D721Med (cell line): ENCODE results near the gene PGLYRP2.

Source experiments
- DNase-seq: peaks from one replicate; pipeline ENCODE4 v3.0.0; 2011; ENCODE audit warnings: low spot score; ENCODE audit not compliant: insufficient read length
- FAIRE-seq: peaks from 2 replicates; lab custom pipeline; 2011; peaks lifted over from hg19 to GRCh38; lab: Jason Lieb, UNC
- CTCF ChIP-seq: IDR thresholded peaks from 2 replicates; pipeline ENCODE4 v1.5.1; 2012; ENCODE audit warnings: mild to moderate bottlenecking, control low read depth; ENCODE audit not compliant: insufficient read depth; ENCODE audit errors: missing control alignments

PGLYRP2 gene

GRCh38 chr19:15445227-15445605, 34.1 kb downstream of the PGLYRP2 start:
- TF ChIP-seq CTCF: no peak
- DNase-seq (no peak), FAIRE-seq (no peak)

GRCh38 chr19:15444505-15445226, 34.6 kb downstream of the PGLYRP2 start:
- DNase-seq (no peak), FAIRE-seq (no peak)
- TF ChIP-seq CTCF: no peak

DNA sequence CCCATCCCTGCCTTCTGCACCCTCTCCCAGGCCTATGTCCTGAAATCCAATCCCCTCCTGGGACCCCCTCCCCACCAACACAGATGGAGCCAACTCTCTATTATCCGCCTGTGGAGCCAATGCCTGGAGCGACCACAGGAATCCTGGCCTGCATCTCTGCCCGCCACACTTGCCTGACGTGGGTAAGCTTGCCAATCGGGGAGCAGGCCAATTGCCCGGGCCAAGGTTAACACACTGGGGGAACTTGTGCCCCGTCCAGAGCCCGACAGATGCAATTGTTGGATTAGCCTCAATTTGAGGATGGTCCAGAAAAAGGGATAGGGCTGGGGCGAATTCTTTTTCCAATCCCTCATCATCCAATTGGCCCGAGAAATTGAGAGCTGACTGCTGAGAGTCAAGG, 35.5 kb downstream of the PGLYRP2 start:
- no peak for DNase-seq
- FAIRE-seq: no peak
- no peak for TF ChIP-seq CTCF

GRCh38 chr19:15443325-15443724, 36.0 kb downstream of the PGLYRP2 start:
- TF ChIP-seq CTCF: no peak
- FAIRE-seq: no peak
- DNase-seq: no peak

DNA sequence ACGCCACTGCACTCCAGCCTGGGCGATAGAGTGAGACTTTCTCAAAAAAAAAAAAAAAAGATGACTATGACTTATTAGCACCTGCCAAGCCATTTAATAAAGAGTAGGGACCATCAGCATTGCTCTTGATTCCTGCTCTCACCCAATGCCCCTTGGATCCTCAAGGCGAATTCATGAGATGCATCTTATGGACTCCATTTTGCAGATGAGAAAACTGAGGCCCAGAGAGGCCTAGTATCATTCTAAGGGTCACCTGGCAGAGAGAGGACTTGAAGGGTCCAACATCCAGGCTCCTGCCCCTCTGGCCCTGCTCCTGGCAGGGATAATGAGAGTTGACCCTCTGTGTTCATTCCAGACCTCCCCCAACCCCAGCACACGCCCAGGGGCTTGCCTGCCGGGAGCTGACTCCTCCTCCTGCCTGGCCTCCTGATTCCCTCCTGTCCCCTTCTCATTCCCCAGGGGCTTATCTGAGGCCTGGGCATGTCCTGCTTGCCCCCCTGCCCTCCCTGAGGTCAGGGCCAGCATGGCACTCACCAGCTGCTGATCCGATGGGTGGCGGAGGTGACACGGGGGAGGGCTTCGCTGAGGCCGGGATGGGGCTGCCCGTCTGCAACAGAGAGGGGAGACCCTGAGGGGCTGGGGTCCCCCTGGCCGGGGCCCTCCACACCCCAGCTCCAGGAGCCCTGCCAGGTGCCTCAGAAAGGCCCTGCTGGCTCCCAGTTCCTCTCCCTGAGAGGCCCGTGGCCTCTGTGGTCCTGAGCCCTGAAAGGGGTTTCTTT, 37.0 kb downstream of the PGLYRP2 start:
- DNase-seq: no peak

GRCh38 chr19:15441317-15441716, 38.0 kb downstream of the PGLYRP2 start:
- FAIRE-seq: no peak
- no peak for DNase-seq
- no peak for TF ChIP-seq CTCF

More for the DNA sequence above, 37.0 kb downstream of the PGLYRP2 start:
- no peak for TF ChIP-seq CTCF
- FAIRE-seq: no peak
